ENCODE measurements around the gene TIMM50. TPM values are rescaled to one million over a fixed set of nuclear protein-coding genes. Genes with fewer than 3 reads are reported as not detected.

The TIMM50 gene
- total and polyA plus RNA-seq, 2 of the 8 experiments (the other 6 are each of a cell fraction or from before 2014, with no cell fraction given), result 155 to 187 TPM

- no peak for TF ChIP-seq FOSL1 (IDR thresholded peaks at IDR 0.05; ENCODE audit: insufficient read depth, low read depth, low read length)
- no peak for TF ChIP-seq ATF3 (IDR thresholded peaks at IDR 0.05; ENCODE audit: insufficient read depth, low read depth, low read length)
- peak; percentile 29 for TF ChIP-seq TAF7 (optimal IDR thresholded peaks at IDR 0.05; ENCODE audit: borderline replicate concordance, low read depth, low read length)
- TF ChIP-seq EZH2 (IDR thresholded peaks at IDR 0.05; ENCODE audit: low read depth, low read length, severe bottlenecking), result no peak
- TF ChIP-seq CBX8 (IDR thresholded peaks at IDR 0.05; ENCODE audit: borderline replicate concordance, low read depth, low read length), result no peak
- TF ChIP-seq MAFK (IDR thresholded peaks at IDR 0.05; ENCODE audit: low read depth, low read length), result no peak
- TF ChIP-seq CREB1 (IDR thresholded peaks at IDR 0.05), result peak; percentile 58
- no peak for TF ChIP-seq JUN (IDR thresholded peaks at IDR 0.05; ENCODE audit: low read depth, low read length)
- TF ChIP-seq RBBP5 (IDR thresholded peaks at IDR 0.05; ENCODE audit: borderline replicate concordance, low read depth, low read length), result no peak; the same call in 1 of the 2 replicates
- TF ChIP-seq TAF1 (IDR thresholded peaks at IDR 0.05; ENCODE audit: low read depth, low read length), result peak; percentile 79
- TF ChIP-seq RNF2 (IDR thresholded peaks at IDR 0.05; ENCODE audit: borderline replicate concordance, low read depth, low read length, missing control alignments, poor library complexity, severe bottlenecking), result no peak
- TF ChIP-seq SIX5 (IDR thresholded peaks at IDR 0.05; ENCODE audit: low read depth, low read length), result no peak
- no peak for TF ChIP-seq SP4 (IDR thresholded peaks at IDR 0.05; ENCODE audit: low read length)
- no peak for TF ChIP-seq GABPA (IDR thresholded peaks at IDR 0.05; ENCODE audit: borderline replicate concordance, insufficient read depth, low read length)
- TF ChIP-seq ATF2 (IDR thresholded peaks at IDR 0.05; ENCODE audit: low read length), result no peak
These were observed 59.1 kb downstream of the TIMM50 start, which contains the start of gene EID2 (continued) for GRCh38 chr19:39539518-39540332.

Data from H1 (cell line).